Measurements from ENCODE around the gene ZNF484. TPM values are rescaled to one million over a fixed set of nuclear protein-coding genes. Genes with fewer than 3 reads are reported as not detected.
"Not testable (repeated sequence)": the region's sequence is repeated elsewhere in the genome, so short reads cannot be mapped to it uniquely, and the experiment has no call there.

The ZNF484 gene
- total RNA-seq, 2 donors from 2014 or later: 4.0 to 7.1 TPM

- TF ChIP-seq CTCF (IDR thresholded peaks at IDR 0.05): no peak
- H3K27me3 ChIP-seq: no peaks in the 10 kb centered on the region
- peaks cover 14% of the 10 kb centered on the region for H3K36me3 ChIP-seq
- no peak overlapping the region for H3K9ac ChIP-seq (ENCODE audit: low read depth in 2 of 2, low read length in 2 of 2)
- no peak overlapping the region for H3K4me3 ChIP-seq
- no peak for DNase-seq
- intact Hi-C loops (cut with DNase I): no loop called here
- no peak overlapping the region for H3K27ac ChIP-seq
- no peaks in the 10 kb centered on the region for H3K4me1 ChIP-seq
- peaks cover 8% of the 10 kb centered on the region for H3K9me3 ChIP-seq
Measured at GRCh38 chr9:92846662-92847145, 31.1 kb downstream of the ZNF484 start.

- H3K4me3 ChIP-seq; H3K9ac ChIP-seq (ENCODE audit: low read depth in 2 of 2, low read length in 2 of 2); H3K27ac ChIP-seq; intact Hi-C loops (cut with DNase I); H3K4me1 ChIP-seq; H3K27me3 ChIP-seq; H3K36me3 ChIP-seq; H3K9me3 ChIP-seq; DNase-seq: not testable (repeated sequence)
Measured at GRCh38 chr9:92838411-92838810, 39.4 kb downstream of the ZNF484 start.

GRCh38 chr9:92837191-92837590 lies 40.6 kb downstream of the ZNF484 start:
- Histone ChIP-seq H3K27ac (no peak overlapping the region), H3K36me3 (no peaks in the 10 kb centered on the region), H3K4me3 (no peak overlapping the region), H3K9ac (ENCODE audit: low read depth in 2 of 2, low read length in 2 of 2) (no peak overlapping the region), H3K4me1 (no peaks in the 10 kb centered on the region), H3K27me3 (no peaks in the 10 kb centered on the region), H3K9me3 (no peaks in the 10 kb centered on the region)
- intact Hi-C loops (cut with DNase I): no loop called here
- no peak for DNase-seq
- no peak for TF ChIP-seq CTCF (IDR thresholded peaks at IDR 0.05)

- no peak overlapping the region for H3K4me3 ChIP-seq
- H3K9ac ChIP-seq (ENCODE audit: low read depth in 2 of 2, low read length in 2 of 2): no peak overlapping the region
- H3K4me1 ChIP-seq: no peaks in the 10 kb centered on the region
- intact Hi-C loops (cut with DNase I): no loop called here
- H3K27ac ChIP-seq: no peak overlapping the region
- H3K36me3 ChIP-seq: no peaks in the 10 kb centered on the region
- no peaks in the 10 kb centered on the region for H3K9me3 ChIP-seq
- DNase-seq: no peak
- no peaks in the 10 kb centered on the region for H3K27me3 ChIP-seq
- no peak for TF ChIP-seq CTCF (IDR thresholded peaks at IDR 0.05)
Measured at GRCh38 chr9:92829420-92829819, 48.4 kb downstream of the ZNF484 start.

GRCh38 chr9:92825065-92825464 lies 52.8 kb downstream of the ZNF484 start:
- H3K4me3 ChIP-seq; H3K27ac ChIP-seq; DNase-seq; H3K27me3 ChIP-seq; H3K9me3 ChIP-seq; intact Hi-C loops (cut with DNase I); H3K4me1 ChIP-seq; H3K36me3 ChIP-seq; H3K9ac ChIP-seq (ENCODE audit: low read depth in 2 of 2, low read length in 2 of 2): not testable (repeated sequence)

GRCh38 chr9:92820964-92821363 lies 56.9 kb downstream of the ZNF484 start:
- Histone ChIP-seq H3K27me3 (peaks cover 5% of the 10 kb centered on the region), H3K4me3 (no peak overlapping the region), H3K9ac (ENCODE audit: low read depth in 2 of 2, low read length in 2 of 2) (no peak overlapping the region), H3K36me3 (no peaks in the 10 kb centered on the region), H3K9me3 (no peaks in the 10 kb centered on the region), H3K27ac (no peak overlapping the region), H3K4me1 (no peaks in the 10 kb centered on the region)
- intact Hi-C loops (cut with DNase I): no loop called here
- DNase-seq: no peak
- no peak for TF ChIP-seq CTCF (IDR thresholded peaks at IDR 0.05)

- H3K36me3 ChIP-seq; intact Hi-C loops (cut with DNase I); H3K27me3 ChIP-seq: not testable (repeated sequence)
Measured at GRCh38 chr9:92819898-92820297, 57.9 kb downstream of the ZNF484 start.

GRCh38 chr9:92809629-92810326 lies 68.1 kb downstream of the ZNF484 start:
- H3K36me3 ChIP-seq; H3K9ac ChIP-seq (ENCODE audit: low read depth in 2 of 2, low read length in 2 of 2); H3K27ac ChIP-seq; intact Hi-C loops (cut with DNase I); DNase-seq; H3K4me3 ChIP-seq; H3K9me3 ChIP-seq: not testable (repeated sequence)
- Histone ChIP-seq H3K27me3 (peaks cover 67% of the 10 kb centered on the region), H3K4me1 (peaks cover 14% of the 10 kb centered on the region)

More at GRCh38 chr9:92819898-92820297, 57.9 kb downstream of the ZNF484 start:
- H3K4me3 ChIP-seq; H3K9me3 ChIP-seq; DNase-seq; H3K27ac ChIP-seq; H3K9ac ChIP-seq (ENCODE audit: low read depth in 2 of 2, low read length in 2 of 2); H3K4me1 ChIP-seq: not testable (repeated sequence)

Measured in colonic mucosa (tissue), 4 donors.